B cell (primary cell): ENCODE results near the gene NF2.

Source experiments
- CTCF ChIP-seq: fragments of 200-600 bp; IDR thresholded peaks from one replicate; pipeline ENCODE4 v1.8.0; 2022; ENCODE audit warnings: antibody characterized with exemption, mild to moderate bottlenecking
- EZH2 ChIP-seq: IDR thresholded peaks from 2 replicates; pipeline ENCODE4 v1.6.1; 2012; ENCODE audit warnings: borderline replicate concordance, low read depth, mild to moderate bottlenecking, moderate library complexity, low read length; ENCODE audit not compliant: insufficient read depth, poor library complexity, severe bottlenecking

DNA sequence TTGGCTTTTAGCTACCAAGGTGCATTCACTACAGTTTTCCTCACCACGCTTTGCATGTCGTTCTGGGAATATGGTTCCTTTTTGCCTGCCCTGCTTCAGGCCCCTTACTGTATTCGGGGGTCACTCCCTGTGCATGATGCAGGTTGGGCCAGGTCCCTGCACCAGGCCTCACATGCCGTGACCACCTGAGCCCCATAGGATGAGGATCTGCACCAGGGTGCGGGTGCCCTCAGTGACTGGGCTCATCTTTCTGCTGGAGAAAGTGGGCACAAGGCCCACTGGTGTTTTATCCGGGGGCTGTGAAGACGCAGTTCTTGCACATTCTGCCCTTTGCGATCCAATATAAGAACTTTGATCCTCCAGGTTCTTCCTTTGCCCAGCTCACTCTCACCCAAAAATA is 70.7 kb downstream of the NF2 start:
- no peak for TF ChIP-seq CTCF
- no peak for TF ChIP-seq EZH2
